Lower leg skin (tissue), 4 donors: ENCODE measurements around the gene TMEM62. TPM values are rescaled to one million over a fixed set of nuclear protein-coding genes. Genes with fewer than 3 reads are reported as not detected.

Source experiments
- DNase-seq, 2 donors: peaks; one replicate each; pipeline ENCODE4 v3.0.0-alpha.2; 2019; ENCODE audit warnings: low spot score in 2 of 2
- H3K4me3 ChIP-seq: fragments of 200-600 bp; sonication (generic); 2 replicates; pipeline ENCODE4 v1.5.1; 2017; ENCODE audit warnings: mild to moderate bottlenecking, low read depth; ENCODE audit not compliant: poor library complexity, severe bottlenecking
- CTCF ChIP-seq, 3 donors: fragments of 450-650 bp; IDR thresholded peaks; one replicate each; pipeline ENCODE4 v1.5.1; 2016; ENCODE audit warnings: antibody characterized with exemption in 3 of 3, mild to moderate bottlenecking in 3 of 3, moderate library complexity in 2 of 3
- POLR2A ChIP-seq, 2 donors: fragments of 450-650 bp; IDR thresholded peaks; one replicate each; pipeline ENCODE4 v1.6.1; 2016 to 2017; ENCODE audit warnings: antibody characterized with exemption in 2 of 2, mild to moderate bottlenecking in 1 of 2, moderate library complexity in 1 of 2
- WGBS, 2 donors: methylation state at CpG; one replicate each; pipeline ENCODE4 v1.1.5; 2018; 5-methylcytosine and 5-hydroxymethylcytosine counted together
- intact Hi-C: fragments of 100-400 bp; cut with DNase I; formaldehyde crosslinking; loops from one replicate; pipeline ENCODE4 v1.15.0; 2023; ENCODE audit warnings: low total_unique reads
- total RNA-seq, 4 donors: library from RNA; depleted of rRNA; stranded (reverse); fragments of >200 nt; gene quantifications; one replicate each; pipeline ENCODE4 v1.1.0, GENCODE V29; 2016

TMEM62 gene
- total RNA-seq, 4 donors from 2014 or later: 10.7 to 33.4 (median 20.0) TPM

GRCh38 chr15:43214169-43214568, 80.8 kb downstream of the TMEM62 start:
- WGBS, 2 donors: 81 to 82% methylated on average over 8 of the region's 8 CpGs
- TF ChIP-seq CTCF (IDR thresholded peaks at IDR 0.05) (no peak), POLR2A (IDR thresholded peaks at IDR 0.05) (no peak)
- H3K4me3 ChIP-seq: no peak overlapping the region
- peak in 1 of 2 donors; percentile 37 for DNase-seq
- intact Hi-C loops: no loop called here

- 88 to 93% methylated on average over 6 of the region's 6 CpGs for WGBS, 2 donors
- TF ChIP-seq POLR2A (IDR thresholded peaks at IDR 0.05) (no peak), CTCF (IDR thresholded peaks at IDR 0.05) (no peak)
- DNase-seq: peak in 1 of 2 donors; percentile 75
- intact Hi-C loops: no loop called here
- no peak overlapping the region for H3K4me3 ChIP-seq
Observed at GRCh38 chr15:43214592-43215295, 81.4 kb downstream of the TMEM62 start.

GRCh38 chr15:43215961-43216360, 82.6 kb downstream of the TMEM62 start:
- WGBS, 2 donors: 68 to 76% methylated on average over 7 of the region's 7 CpGs
- intact Hi-C loops: no loop called here
- peak in 1 of 2 donors; percentile 74 for DNase-seq
- TF ChIP-seq CTCF (IDR thresholded peaks at IDR 0.05): no peak
- TF ChIP-seq POLR2A (IDR thresholded peaks at IDR 0.05): no peak
- H3K4me3 ChIP-seq: no peak overlapping the region

GRCh38 chr15:43218908-43219706, 85.7 kb downstream of the TMEM62 start:
- TF ChIP-seq POLR2A (IDR thresholded peaks at IDR 0.05): no peak
- no peak overlapping the region for H3K4me3 ChIP-seq
- peak; percentile 57 to 66 for DNase-seq
- intact Hi-C loops: no loop called here
- WGBS, 2 donors: 30 to 34% methylated on average over 13 of the region's 13 CpGs

GRCh38 chr15:43219929-43220928, 86.8 kb downstream of the TMEM62 start:
- no peak for DNase-seq
- intact Hi-C loops: no loop called here
- TF ChIP-seq CTCF (IDR thresholded peaks at IDR 0.05) (no peak), POLR2A (IDR thresholded peaks at IDR 0.05) (no peak)
- 81 to 84% methylated on average over 16 of the region's 16 CpGs for WGBS, 2 donors
- no peak overlapping the region for H3K4me3 ChIP-seq
